Pancreas (tissue), 10 donors: ENCODE measurements around the gene HNRNPM. TPM values are rescaled to one million over a fixed set of nuclear protein-coding genes. Genes with fewer than 3 reads are reported as not detected.

Source experiments
- ATAC-seq, 4 donors: fragments of 200-7000 bp; cut with Tn5 transposase; one replicate each; pipeline versions ENCODE4 v1.8.0 to v1.9.1; 2020; ENCODE audit warnings: mild to moderate bottlenecking in 4 of 4, moderate library complexity in 4 of 4
- DNase-seq, 6 donors: peaks; one replicate each; pipeline ENCODE4 v3.0.0-alpha.2; 2020
- FAIRE-seq: peaks from 2 replicates; lab custom pipeline; 2012; peaks lifted over from hg19 to GRCh38; lab: Jason Lieb, UNC
- H3K27ac ChIP-seq, 4 donors: fragments of 200-600 bp; sonication (generic); 1 replicate in 3 of 4; 2 replicates in 1 of 4; pipeline versions ENCODE4 v1.5.0 to v1.8.0; 2020
- H3K27me3 ChIP-seq, 4 donors: fragments of 200-600 bp; one replicate each; pipeline ENCODE4 v1.8.0; 2021
- H3K36me3 ChIP-seq, 3 donors: fragments of 200-600 bp; sonication (generic) in 1 of 3; one replicate each; pipeline versions ENCODE4 v1.5.0 to v1.8.0; 2020 to 2021
- H3K4me1 ChIP-seq, 3 donors: fragments of 200-600 bp; one replicate each; pipeline ENCODE4 v1.8.0; 2021
- H3K4me3 ChIP-seq, 4 donors: fragments of 200-600 bp; sonication (generic) in 2 of 4; one replicate each; pipeline versions ENCODE4 v1.5.0 to v1.8.0; 2020 to 2021
- H3K9me3 ChIP-seq, 4 donors: fragments of 200-600 bp; one replicate each; pipeline ENCODE4 v1.8.0; 2021
- CTCF ChIP-seq, 4 donors: fragments of 200-600 bp; sonication (generic) in 3 of 4; IDR thresholded peaks; one replicate each; pipeline versions ENCODE4 v1.5.0 to v1.8.0; 2021; ENCODE audit warnings: antibody characterized with exemption in 4 of 4
- WGBS, 2 donors: extraction: QIAGEN DNeasy Blood & Tissue Kit; methylation state at CpG; one replicate each; pipeline ENCODE4 v1.1.7; 2013; 5-methylcytosine and 5-hydroxymethylcytosine counted together
- intact Hi-C, 3 donors: fragments of 100-400 bp; cut with DNase I; formaldehyde crosslinking; loops; one replicate each; pipeline versions ENCODE4 v1.11.1 to v1.14.2; 2022
- polyA plus RNA-seq, 2 donors: library from polyadenylated mRNA; stranded (reverse); fragments of 200-250 nt; gene quantifications; one replicate each; pipeline ENCODE4 v1.2.3, GENCODE V29; 2013
- total RNA-seq, 6 donors: library from RNA; stranded (reverse); fragmentation: NEBNext Ultra II Directional in 4 of 6; extraction: Animal tissue kit (Norgen Biotek cat#: 25700) in 4 of 6; gene quantifications; one replicate each; pipeline versions ENCODE4 v1.2.1 to v1.2.4, GENCODE V29; 2021 to 2023
- donor health status: healthy with polysubstance abuse.
- donor health status: DM: no; HTN: no; CAD: no; lungs with moderate emphysema.
- donor health status: DM: no; HTN: no; CAD: no.
- donor health status: control.
- donor health status: control.
- donor health status: Bipolar disorder and iron deficiency.
- donor health status: DM: yes; HTN: yes; CAD: no.
- donor health status: DM: no; HTN: no; CAD: no.
- donor health status: DM: no; HTN: no; CAD: no.
- donor health status: DM: yes; HTN: yes; CAD: no.

HNRNPM gene
- total and polyA plus RNA-seq, 8 donors = 44.5 to 90.1 (median 66.6) TPM

GRCh38 chr19:8517551-8518442, 73.0 kb downstream of the HNRNPM start:
- H3K27ac ChIP-seq = peak overlapping the region in 1 of 4 donors; percentile 28
- H3K36me3 ChIP-seq = no peaks in the 10 kb centered on the region
- no peak for TF ChIP-seq CTCF (IDR thresholded peaks at IDR 0.05)
- ATAC-seq = no peak
- WGBS, 2 donors = 46 to 47% methylated on average over 10 of the region's 10 CpGs
- intact Hi-C loops = no loop called here
- no peaks in the 10 kb centered on the region for H3K9me3 ChIP-seq
- H3K4me3 ChIP-seq = no peak overlapping the region
- H3K4me1 ChIP-seq = peaks cover 6 to 7% (median 6%) of the 10 kb centered on the region in 3 donors
- FAIRE-seq = no peak
- no peaks in the 10 kb centered on the region for H3K27me3 ChIP-seq
- no peak for DNase-seq

GRCh38 chr19:8518536-8518935, 73.8 kb downstream of the HNRNPM start:
- intact Hi-C loops = no loop called here
- no peak for FAIRE-seq
- H3K4me3 ChIP-seq = no peak overlapping the region
- ATAC-seq = no peak
- H3K27me3 ChIP-seq = no peaks in the 10 kb centered on the region
- H3K27ac ChIP-seq = no peak overlapping the region
- DNase-seq = no peak
- H3K36me3 ChIP-seq = no peaks in the 10 kb centered on the region
- no peaks in the 10 kb centered on the region for H3K9me3 ChIP-seq
- no peaks in the 10 kb centered on the region for H3K4me1 ChIP-seq
- TF ChIP-seq CTCF (IDR thresholded peaks at IDR 0.05) = no peak
- 65 to 82% methylated on average over 11 of the region's 11 CpGs for WGBS, 2 donors

- DNase-seq (no peak), FAIRE-seq (no peak), ATAC-seq (no peak)
- Histone ChIP-seq H3K27me3 (no peaks in the 10 kb centered on the region), H3K27ac (no peak overlapping the region), H3K4me3 (no peak overlapping the region), H3K36me3 (no peaks in the 10 kb centered on the region), H3K4me1 (no peaks in the 10 kb centered on the region), H3K9me3 (no peaks in the 10 kb centered on the region)
- no peak for TF ChIP-seq CTCF (IDR thresholded peaks at IDR 0.05)
- intact Hi-C loops = no loop called here
- 93 to 96% methylated on average over 6 of the region's 6 CpGs for WGBS, 2 donors
These were observed 74.6 kb downstream of the HNRNPM start for GRCh38 chr19:8519388-8519787.

GRCh38 chr19:8525401-8525684, 80.6 kb downstream of the HNRNPM start:
- no peak for ATAC-seq
- no peak for DNase-seq
- no peaks in the 10 kb centered on the region for H3K9me3 ChIP-seq
- no peaks in the 10 kb centered on the region for H3K36me3 ChIP-seq
- no peak for FAIRE-seq
- TF ChIP-seq CTCF (IDR thresholded peaks at IDR 0.05) = no peak
- H3K27ac ChIP-seq = peak overlapping the region in 3 of 4 donors; percentile 3 to 89 (median 80)
- intact Hi-C loops = no loop called here
- WGBS, 2 donors = 1 to 5% methylated on average over 13 to 15 of the region's 15 CpGs
- H3K4me3 ChIP-seq = peak overlapping the region; percentile 7 to 46 (median 24)
- peaks cover 0 to 4% (median 0%) of the 10 kb centered on the region in 3 donors for H3K4me1 ChIP-seq
- H3K27me3 ChIP-seq = no peaks in the 10 kb centered on the region
